Tibial nerve (tissue), 4 donors: ENCODE results near the gene DMBT1. TPM values are rescaled to one million over a fixed set of nuclear protein-coding genes. Genes with fewer than 3 reads are reported as not detected.

ENCODE experiments used
- DNase-seq, 2 donors: peaks; one replicate each; pipeline ENCODE4 v3.0.0-alpha.2; 2019; ENCODE audit warnings: low spot score in 2 of 2
- H3K27ac ChIP-seq, 4 donors: fragments of 200-600 bp; sonication (generic) in 3 of 4; one replicate each; pipeline ENCODE4 v1.5.1; 2017 to 2019; ENCODE audit warnings: mild to moderate bottlenecking in 1 of 4
- H3K27me3 ChIP-seq, 2 donors: fragments of 200-600 bp; sonication (generic) in 1 of 2; one replicate each; pipeline versions ENCODE4 v1.5.1 to v1.6.0; 2017 to 2019
- H3K36me3 ChIP-seq, 3 donors: fragments of 200-600 bp; sonication (generic); one replicate each; pipeline ENCODE4 v1.5.1; 2018 to 2019
- H3K4me1 ChIP-seq, 4 donors: fragments of 200-600 bp; sonication (generic) in 3 of 4; one replicate each; pipeline ENCODE4 v1.5.1; 2017 to 2019
- H3K4me3 ChIP-seq, 4 donors: fragments of 200-600 bp; sonication (generic) in 3 of 4; one replicate each; pipeline ENCODE4 v1.5.1; 2017 to 2019; ENCODE audit warnings: mild to moderate bottlenecking in 1 of 4, moderate library complexity in 1 of 4
- H3K9me3 ChIP-seq, 4 donors: fragments of 200-600 bp; sonication (generic) in 3 of 4; one replicate each; pipeline ENCODE4 v1.5.1; 2017 to 2019
- EP300 ChIP-seq, 2 donors: sonication (generic); formaldehyde crosslinking; IDR thresholded peaks; one replicate each; pipeline ENCODE4 v1.6.1; 2017; ENCODE audit warnings: antibody characterized with exemption in 2 of 2, mild to moderate bottlenecking in 1 of 2
- POLR2A ChIP-seq, 2 donors: fragments of 450-650 bp; IDR thresholded peaks; one replicate each; pipeline ENCODE4 v1.6.1; 2017; ENCODE audit warnings: antibody characterized with exemption in 2 of 2, mild to moderate bottlenecking in 2 of 2, moderate library complexity in 2 of 2
- WGBS, 2 donors: methylation state at CpG; one replicate each; pipeline ENCODE4 v1.1.5; 2018; 5-methylcytosine and 5-hydroxymethylcytosine counted together
- total RNA-seq, 4 donors: library from RNA; depleted of rRNA; stranded (reverse); fragments of >200 nt; gene quantifications; one replicate each; pipeline ENCODE4 v1.1.0, GENCODE V29; 2016
- TF ChIP-seq, protein P1 (sequence below), 5 experiments: fragments of 200-600 bp in 3 of 5; fragments of 450-650 bp in 2 of 5; sonication (generic) in 3 of 5; IDR thresholded peaks; one replicate each; pipeline ENCODE4 v1.5.1; 2016 to 2019; ENCODE audit warnings: antibody characterized with exemption in 5 of 5, mild to moderate bottlenecking in 3 of 5, moderate library complexity in 2 of 5

The DMBT1 gene
- total RNA-seq, 4 donors from 2014 or later: not detected

DNA sequence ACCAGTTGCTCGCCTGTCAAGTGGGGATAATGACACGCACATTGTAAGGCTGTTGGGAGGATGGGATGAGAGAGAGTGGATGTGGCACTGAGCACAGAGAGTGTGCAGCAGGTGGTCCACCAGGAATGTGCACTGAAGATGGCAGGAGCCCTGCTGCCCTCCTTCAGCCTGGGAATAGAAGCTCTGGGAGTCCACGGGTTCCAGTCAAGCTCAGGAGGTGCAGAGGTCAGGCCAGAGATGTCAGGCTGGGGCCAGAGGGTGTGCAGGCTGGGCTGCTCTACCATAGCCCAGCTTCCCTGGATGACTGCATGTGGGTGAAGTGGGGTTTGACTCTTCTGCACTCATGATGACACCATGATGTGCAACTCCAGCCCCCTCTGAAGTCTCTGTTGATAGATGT, 80.4 kb downstream of the DMBT1 start:
- TF ChIP-seq POLR2A (IDR thresholded peaks at IDR 0.05) (no peak), EP300 (IDR thresholded peaks at IDR 0.05) (no peak)
- TF ChIP-seq, protein P1, sequence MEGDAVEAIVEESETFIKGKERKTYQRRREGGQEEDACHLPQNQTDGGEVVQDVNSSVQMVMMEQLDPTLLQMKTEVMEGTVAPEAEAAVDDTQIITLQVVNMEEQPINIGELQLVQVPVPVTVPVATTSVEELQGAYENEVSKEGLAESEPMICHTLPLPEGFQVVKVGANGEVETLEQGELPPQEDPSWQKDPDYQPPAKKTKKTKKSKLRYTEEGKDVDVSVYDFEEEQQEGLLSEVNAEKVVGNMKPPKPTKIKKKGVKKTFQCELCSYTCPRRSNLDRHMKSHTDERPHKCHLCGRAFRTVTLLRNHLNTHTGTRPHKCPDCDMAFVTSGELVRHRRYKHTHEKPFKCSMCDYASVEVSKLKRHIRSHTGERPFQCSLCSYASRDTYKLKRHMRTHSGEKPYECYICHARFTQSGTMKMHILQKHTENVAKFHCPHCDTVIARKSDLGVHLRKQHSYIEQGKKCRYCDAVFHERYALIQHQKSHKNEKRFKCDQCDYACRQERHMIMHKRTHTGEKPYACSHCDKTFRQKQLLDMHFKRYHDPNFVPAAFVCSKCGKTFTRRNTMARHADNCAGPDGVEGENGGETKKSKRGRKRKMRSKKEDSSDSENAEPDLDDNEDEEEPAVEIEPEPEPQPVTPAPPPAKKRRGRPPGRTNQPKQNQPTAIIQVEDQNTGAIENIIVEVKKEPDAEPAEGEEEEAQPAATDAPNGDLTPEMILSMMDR (IDR thresholded peaks at IDR 0.05): no peak
- Histone ChIP-seq H3K4me3 (no peak overlapping the region), H3K27me3 (no peaks in the 10 kb centered on the region), H3K4me1 (no peaks in the 10 kb centered on the region), H3K27ac (no peak overlapping the region), H3K9me3 (no peaks in the 10 kb centered on the region), H3K36me3 (no peaks in the 10 kb centered on the region)
- DNase-seq: no peak
- 65 to 71% methylated on average over 3 of the region's 3 CpGs for WGBS, 2 donors

DNA sequence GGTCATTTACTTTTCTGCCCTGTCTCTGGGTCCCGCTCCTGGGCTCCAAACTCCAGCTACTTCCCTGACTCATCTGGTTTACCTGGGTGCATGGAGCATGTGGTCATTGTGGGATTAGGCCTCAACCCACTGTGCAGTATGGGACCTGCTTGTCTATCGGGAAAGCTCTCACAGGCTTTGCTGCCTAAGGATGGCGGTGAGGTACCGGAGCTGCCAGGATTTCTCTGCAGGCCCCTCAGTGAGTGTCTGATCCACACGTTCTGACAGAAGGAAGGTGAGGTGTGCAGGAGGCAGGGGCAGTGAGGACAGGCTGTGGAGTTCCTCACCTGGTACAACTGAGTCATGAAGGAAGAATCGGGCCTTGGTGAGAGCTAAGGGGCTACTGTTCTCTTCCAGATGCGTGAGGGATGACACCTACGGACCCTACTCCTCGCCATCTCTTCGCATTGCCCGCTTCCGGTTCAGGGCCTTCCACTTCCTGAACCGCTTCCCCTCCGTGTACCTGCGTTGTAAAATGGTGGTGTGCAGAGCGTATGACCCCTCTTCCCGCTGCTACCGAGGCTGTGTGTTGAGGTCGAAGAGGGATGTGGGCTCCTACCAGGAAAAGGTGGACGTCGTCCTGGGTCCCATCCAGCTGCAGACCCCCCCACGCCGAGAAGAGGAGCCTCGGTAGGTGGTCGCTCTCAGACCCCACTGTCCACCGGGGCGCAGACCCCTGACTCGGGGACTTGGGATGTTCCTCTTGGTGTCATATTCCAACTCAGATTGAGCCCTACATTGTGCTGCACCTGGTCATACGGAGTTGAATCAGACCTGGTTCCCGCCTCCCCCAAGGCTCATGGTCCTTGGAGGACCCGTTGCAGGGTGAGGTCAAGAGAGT, 82.4 kb downstream of the DMBT1 start:
- H3K27me3 ChIP-seq: no peaks in the 10 kb centered on the region
- no peak overlapping the region for H3K27ac ChIP-seq
- no peaks in the 10 kb centered on the region for H3K4me1 ChIP-seq
- DNase-seq: no peak
- 89 to 91% methylated on average over 30 to 31 of the region's 31 CpGs for WGBS, 2 donors
- H3K4me3 ChIP-seq: no peak overlapping the region
- TF ChIP-seq, protein P1 (IDR thresholded peaks at IDR 0.05): no peak
- TF ChIP-seq EP300 (IDR thresholded peaks at IDR 0.05): no peak
- no peak for TF ChIP-seq POLR2A (IDR thresholded peaks at IDR 0.05)
- H3K36me3 ChIP-seq: no peaks in the 10 kb centered on the region
- H3K9me3 ChIP-seq: no peaks in the 10 kb centered on the region

DNA sequence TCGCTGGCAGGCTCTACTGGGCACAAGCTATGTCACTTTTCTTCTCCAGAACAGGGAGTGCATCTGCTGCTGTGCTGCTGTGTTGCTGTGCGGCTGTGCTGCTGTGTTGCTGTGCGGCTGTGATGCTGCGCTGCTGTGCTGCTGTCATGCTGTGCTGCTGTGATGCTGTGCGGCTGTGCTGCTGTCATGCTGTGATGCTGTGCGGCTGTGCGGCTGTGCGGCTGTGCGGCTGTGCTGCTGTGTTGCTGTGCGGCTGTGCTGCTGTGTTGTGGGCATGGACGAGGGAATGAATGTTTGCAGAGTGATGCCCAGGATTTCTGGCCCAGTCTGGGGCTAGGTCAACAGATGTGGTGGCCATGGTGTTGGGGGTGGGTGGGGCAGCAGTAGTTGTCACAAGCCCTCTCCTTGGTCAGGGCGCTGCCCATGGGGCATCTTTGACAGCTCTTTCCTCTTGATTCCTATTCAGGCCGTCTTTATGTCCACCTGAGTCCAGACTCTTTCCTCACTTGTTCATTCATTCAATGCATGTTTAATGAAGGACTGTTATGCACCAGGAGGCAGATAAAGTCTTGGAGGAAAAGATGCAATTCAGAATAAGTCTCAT, 83.5 kb downstream of the DMBT1 start:
- DNase-seq: no peak
- Histone ChIP-seq H3K4me3 (no peak overlapping the region), H3K36me3 (no peaks in the 10 kb centered on the region), H3K27me3 (no peaks in the 10 kb centered on the region), H3K9me3 (no peaks in the 10 kb centered on the region), H3K27ac (no peak overlapping the region), H3K4me1 (no peaks in the 10 kb centered on the region)
- 81 to 85% methylated on average over 10 to 13 of the region's 13 CpGs for WGBS, 2 donors
- TF ChIP-seq, protein P1 (IDR thresholded peaks at IDR 0.05): no peak
- no peak for TF ChIP-seq EP300 (IDR thresholded peaks at IDR 0.05)

DNA sequence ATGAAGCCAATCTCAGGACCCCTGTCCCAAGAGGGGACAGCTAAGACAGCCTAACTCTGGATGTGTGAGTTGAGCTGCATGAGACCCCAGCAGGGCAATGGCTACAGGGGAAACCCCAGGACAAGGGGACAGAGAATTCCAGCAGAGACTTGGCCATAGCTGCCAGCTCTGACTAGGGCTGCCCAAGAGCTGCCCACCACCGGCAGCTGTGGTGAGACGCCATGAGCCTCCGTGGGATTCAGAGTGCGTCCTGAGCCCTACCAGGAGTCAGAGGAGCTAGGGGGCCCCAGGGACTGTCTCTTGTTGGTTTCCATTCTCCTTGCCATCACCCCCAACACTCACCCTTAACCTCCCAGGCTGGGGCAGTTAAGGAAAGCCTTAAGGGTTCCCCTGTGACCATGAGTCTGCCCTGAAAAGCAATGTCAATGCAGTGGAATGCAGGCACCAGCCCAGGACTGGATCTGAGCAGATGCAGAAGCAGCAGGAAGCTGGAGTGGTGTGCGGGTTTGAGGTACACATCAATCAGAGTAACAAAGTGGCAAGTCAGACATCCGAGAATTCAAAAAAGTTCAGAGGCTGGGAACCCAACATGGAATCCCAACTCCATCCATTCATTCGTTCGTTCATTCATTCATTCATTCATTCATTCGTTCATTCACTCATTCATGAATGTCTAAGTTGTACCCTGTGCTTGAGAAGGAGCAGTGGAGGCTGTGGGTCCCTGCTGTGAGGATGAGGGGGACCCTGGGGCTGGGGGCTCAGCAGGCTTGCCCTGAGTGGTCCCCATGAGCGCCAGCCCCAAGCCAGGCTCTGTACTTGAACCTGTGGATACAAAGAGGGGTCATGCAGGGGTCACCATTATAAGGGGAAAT, 86.2 kb downstream of the DMBT1 start:
- no peak for DNase-seq
- WGBS, 2 donors: 61 to 79% methylated on average over 10 of the region's 10 CpGs
- H3K4me1 ChIP-seq: no peaks in the 10 kb centered on the region
- no peaks in the 10 kb centered on the region for H3K27me3 ChIP-seq
- H3K9me3 ChIP-seq: no peaks in the 10 kb centered on the region
- TF ChIP-seq EP300 (IDR thresholded peaks at IDR 0.05): no peak
- TF ChIP-seq, protein P1 (IDR thresholded peaks at IDR 0.05): no peak
- TF ChIP-seq POLR2A (IDR thresholded peaks at IDR 0.05): no peak
- no peaks in the 10 kb centered on the region for H3K36me3 ChIP-seq
- no peak overlapping the region for H3K27ac ChIP-seq
- no peak overlapping the region for H3K4me3 ChIP-seq
